Hepatocyte (in vitro differentiated cells): ENCODE data around the gene PALS2. TPM values are rescaled to one million over a fixed set of nuclear protein-coding genes. Genes with fewer than 3 reads are reported as not detected.

Experiments
- DNase-seq: peaks from one replicate; pipeline ENCODE4 v3.0.0-alpha.2; 2016; ENCODE audit warnings: low spot score
- H2AFZ ChIP-seq: fragments of 200-600 bp; sonication (generic); 2 replicates; pipeline ENCODE4 v1.6.0; 2016; ENCODE audit warnings: antibody characterized with exemption, mild to moderate bottlenecking
- H3K27ac ChIP-seq: fragments of 200-600 bp; sonication (generic); 2 replicates; pipeline ENCODE4 v1.5.1; 2016; ENCODE audit warnings: mild to moderate bottlenecking
- H3K27me3 ChIP-seq: fragments of 200-600 bp; sonication (generic); 2 replicates; pipeline ENCODE4 v1.6.1; 2016
- H3K36me3 ChIP-seq: fragments of 200-600 bp; sonication (generic); replicated peaks from 2 replicates; pipeline ENCODE4 v1.5.1; 2016; ENCODE audit warnings: low read depth; ENCODE audit not compliant: insufficient read depth
- H3K4me1 ChIP-seq: fragments of 200-600 bp; sonication (generic); 2 replicates; pipeline ENCODE4 v1.5.1; 2016; ENCODE audit warnings: mild to moderate bottlenecking, moderate library complexity; ENCODE audit not compliant: insufficient read depth
- H3K4me2 ChIP-seq: fragments of 200-600 bp; sonication (generic); 2 replicates; pipeline ENCODE4 v1.6.0; 2016
- H3K4me3 ChIP-seq: fragments of 200-600 bp; sonication (generic); 2 replicates; pipeline ENCODE4 v1.5.1; 2016; ENCODE audit warnings: mild to moderate bottlenecking
- H3K79me2 ChIP-seq: fragments of 200-600 bp; sonication (generic); 2 replicates; pipeline ENCODE4 v1.6.0; 2017; ENCODE audit warnings: mild to moderate bottlenecking
- H3K9me2 ChIP-seq: fragments of 200-600 bp; sonication (generic); replicated peaks from 2 replicates; pipeline ENCODE4 v1.6.0; 2017; ENCODE audit warnings: mild to moderate bottlenecking; ENCODE audit not compliant: insufficient read depth
- H3K9me3 ChIP-seq: fragments of 200-600 bp; sonication (generic); 2 replicates; pipeline ENCODE4 v1.5.1; 2016; ENCODE audit warnings: low read depth, mild to moderate bottlenecking
- H4K20me1 ChIP-seq: fragments of 200-600 bp; sonication (generic); 2 replicates; pipeline ENCODE4 v1.6.0; 2016; ENCODE audit warnings: mild to moderate bottlenecking; ENCODE audit not compliant: insufficient read depth, poor library complexity, severe bottlenecking
- CTCF ChIP-seq: fragments of 200-600 bp; sonication (generic); IDR thresholded peaks from 2 replicates; pipeline ENCODE4 v1.5.1; 2016; ENCODE audit warnings: antibody characterized with exemption, mild to moderate bottlenecking; ENCODE audit not compliant: poor library complexity
- EZH2 ChIP-seq: fragments of 200-600 bp; sonication (generic); IDR thresholded peaks from 2 replicates; pipeline ENCODE4 v1.6.1; 2016; ENCODE audit warnings: antibody characterized with exemption, mild to moderate bottlenecking, borderline replicate concordance
- EZH2phosphoT487 ChIP-seq: fragments of 200-600 bp; sonication (generic); IDR thresholded peaks from one replicate; pipeline ENCODE4 v1.6.1; 2018; ENCODE audit warnings: antibody characterized with exemption, mild to moderate bottlenecking, low read depth, moderate library complexity; ENCODE audit not compliant: unreplicated experiment, severe bottlenecking
- WGBS: methylation state at CpG from one replicate; pipeline ENCODE4 v1.1.6; 2016; ENCODE audit warnings: low lambda C conversion rate; ENCODE audit errors: missing lambda C conversion rate; 5-methylcytosine and 5-hydroxymethylcytosine counted together
- polyA plus RNA-seq: library from polyadenylated mRNA; unstranded; fragments of >200 nt; fragmentation: Nextera tagmentation; extraction: Ambion mirVana; gene quantifications from 2 replicates; pipeline ENCODE4 v1.2.1, GENCODE V29; 2016
- total RNA-seq: library from RNA; depleted of rRNA; stranded (reverse); fragments of >200 nt; gene quantifications from 2 replicates; pipeline ENCODE4 v1.2.3, GENCODE V29; 2014

PALS2 gene
- total and polyA plus RNA-seq, 2 experiments from 2014 or later = 37.6 to 74.9 TPM

DNA sequence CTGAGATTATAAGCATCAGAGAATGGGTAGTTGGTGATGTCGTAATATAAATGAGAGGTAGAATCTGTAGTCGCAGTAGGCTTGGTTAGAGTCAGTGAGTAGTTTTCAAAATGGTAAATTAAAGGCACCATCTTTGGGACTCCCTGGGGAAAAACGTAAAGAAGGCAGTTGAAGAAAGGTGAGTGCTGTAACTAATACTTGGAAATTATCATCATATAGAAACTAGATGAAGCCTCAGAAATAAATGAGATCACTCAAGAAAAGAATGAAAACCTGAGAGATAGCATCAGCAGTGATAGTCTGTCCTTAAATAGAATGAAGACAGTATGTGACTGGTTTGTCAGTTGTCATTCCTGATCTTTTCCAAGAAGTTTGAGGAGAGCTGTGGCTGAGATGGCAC, 23.8 kb downstream of the PALS2 start:
- Histone ChIP-seq H4K20me1 (peaks cover 26% of the 10 kb centered on the region), H3K4me2 (no peak overlapping the region), H3K27ac (no peak overlapping the region), H3K4me1 (no peaks in the 10 kb centered on the region), H2AFZ (no peak overlapping the region), H3K9me3 (no peaks in the 10 kb centered on the region), H3K27me3 (no peaks in the 10 kb centered on the region), H3K4me3 (no peak overlapping the region), H3K9me2 (no peaks in the 10 kb centered on the region), H3K36me3 (no peaks in the 10 kb centered on the region), H3K79me2 (peaks cover 96% of the 10 kb centered on the region)
- no peak for TF ChIP-seq EZH2phosphoT487
- TF ChIP-seq CTCF = no peak
- no peak for TF ChIP-seq EZH2
- WGBS = 95% methylated on average over 3 of the region's 3 CpGs
- no peak for DNase-seq

GRCh38 chr7:24601600-24601999, 28.3 kb downstream of the PALS2 start:
- peaks cover 97% of the 10 kb centered on the region for H3K79me2 ChIP-seq
- WGBS = 68% methylated on average over 1 of the region's 1 CpG

GRCh38 chr7:24602860-24603456, 29.7 kb downstream of the PALS2 start:
- no peaks in the 10 kb centered on the region for H3K9me2 ChIP-seq
- DNase-seq = no peak
- H3K9me3 ChIP-seq = no peaks in the 10 kb centered on the region
- TF ChIP-seq EZH2 (no peak), CTCF (no peak), EZH2phosphoT487 (no peak)
- no peak overlapping the region for H2AFZ ChIP-seq
- H3K4me2 ChIP-seq = no peak overlapping the region
- H3K27ac ChIP-seq = no peak overlapping the region
- peaks cover 97% of the 10 kb centered on the region for H3K79me2 ChIP-seq
- no peaks in the 10 kb centered on the region for H3K4me1 ChIP-seq
- H3K27me3 ChIP-seq = no peaks in the 10 kb centered on the region
- peaks cover 12% of the 10 kb centered on the region for H4K20me1 ChIP-seq
- no peak overlapping the region for H3K4me3 ChIP-seq
- no peaks in the 10 kb centered on the region for H3K36me3 ChIP-seq

More at GRCh38 chr7:24601600-24601999, 28.3 kb downstream of the PALS2 start:
- Histone ChIP-seq H3K27me3 (no peaks in the 10 kb centered on the region), H3K9me3 (no peaks in the 10 kb centered on the region), H2AFZ (no peak overlapping the region), H4K20me1 (peaks cover 19% of the 10 kb centered on the region), H3K4me2 (no peak overlapping the region), H3K9me2 (no peaks in the 10 kb centered on the region), H3K4me3 (no peak overlapping the region), H3K36me3 (no peaks in the 10 kb centered on the region), H3K4me1 (no peaks in the 10 kb centered on the region), H3K27ac (no peak overlapping the region)
- no peak for DNase-seq
- TF ChIP-seq CTCF (no peak), EZH2 (no peak), EZH2phosphoT487 (no peak)
